GM15510 (cell line): ENCODE data around the gene NUP133.

Source experiments
- POLR2A ChIP-seq: IDR thresholded peaks from 3 replicates; pipeline ENCODE4 v1.6.1; 2011; ENCODE audit warnings: borderline replicate concordance; ENCODE audit not compliant: insufficient read length; ENCODE audit errors: extremely low read depth

The NUP133 gene

DNA sequence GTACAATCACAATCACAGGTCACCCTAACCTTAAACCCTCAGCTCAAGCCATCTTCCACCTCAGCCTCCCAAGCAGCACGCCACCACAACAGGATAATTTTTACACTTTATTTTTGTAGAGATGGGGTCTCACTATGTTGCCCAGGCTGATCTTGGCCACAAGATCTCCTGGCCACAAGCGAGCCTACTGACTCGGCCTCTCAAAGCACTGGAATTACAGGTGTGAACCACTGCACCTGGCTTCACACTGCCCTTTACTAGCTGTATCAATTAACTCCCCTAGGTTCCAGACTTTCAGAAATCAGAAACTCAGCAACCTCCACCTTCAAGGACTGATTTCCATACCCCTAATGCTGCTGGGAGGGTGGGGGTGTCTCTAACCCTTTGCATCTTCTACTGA lies 37.0 kb downstream of the NUP133 start:
- no peak for TF ChIP-seq POLR2A

GRCh38 chr1:229470406-229471043 lies 37.6 kb downstream of the NUP133 start:
- TF ChIP-seq POLR2A: no peak

- no peak for TF ChIP-seq POLR2A
Observed at GRCh38 chr1:229466887-229467286, 41.3 kb downstream of the NUP133 start.

- no peak for TF ChIP-seq POLR2A
Observed at GRCh38 chr1:229464672-229465071, 43.5 kb downstream of the NUP133 start.

DNA sequence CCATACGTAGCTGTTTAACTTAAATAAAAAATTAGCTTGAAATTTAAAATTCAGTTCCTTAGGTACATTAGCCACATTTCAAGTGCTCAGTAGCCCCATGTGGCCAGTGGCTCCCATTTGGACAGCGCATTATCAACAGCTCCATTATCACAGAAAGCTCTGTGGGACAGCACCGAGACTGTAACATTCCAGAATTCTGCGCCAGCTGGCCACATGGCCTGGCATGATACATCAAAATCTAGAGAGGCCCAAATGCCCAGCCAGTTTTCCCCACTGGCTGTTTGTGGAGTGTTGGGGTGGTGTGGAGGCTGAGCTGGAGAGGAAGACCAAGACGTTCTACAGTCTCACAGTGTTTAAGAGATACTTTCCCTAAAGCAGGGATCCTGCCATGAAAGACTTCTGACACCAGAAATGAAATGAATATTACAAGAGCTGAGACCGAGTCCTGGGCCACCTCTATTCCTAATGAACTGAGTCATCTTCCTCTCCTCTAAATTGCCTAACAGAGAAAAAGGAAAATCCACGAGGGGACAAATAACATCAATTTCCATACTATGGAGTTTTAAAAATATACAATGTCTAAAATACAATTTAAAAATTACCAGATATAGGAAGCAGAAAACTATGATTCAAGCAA lies 47.0 kb downstream of the NUP133 start:
- no peak for TF ChIP-seq POLR2A

DNA sequence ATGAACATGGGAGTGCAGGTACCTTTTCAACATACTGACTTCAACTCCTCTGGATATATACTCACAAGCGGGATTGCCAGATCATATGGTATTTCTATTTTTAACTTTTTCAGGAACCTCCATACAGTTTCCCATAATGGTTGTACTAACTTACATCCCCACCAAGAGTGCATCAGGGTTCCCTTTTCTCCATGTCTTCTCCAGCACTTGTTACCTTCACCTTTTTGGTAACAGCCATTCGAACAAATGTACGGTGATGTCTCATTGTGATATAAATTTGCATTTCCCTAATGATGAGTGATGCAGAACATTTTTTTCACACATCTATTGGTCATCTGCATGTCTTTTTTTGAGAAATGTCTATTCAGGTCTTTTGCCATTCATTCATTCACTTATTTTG lies 48.3 kb downstream of the NUP133 start:
- no peak for TF ChIP-seq POLR2A

GRCh38 chr1:229457436-229457835 lies 50.7 kb downstream of the NUP133 start:
- TF ChIP-seq POLR2A: no peak

DNA sequence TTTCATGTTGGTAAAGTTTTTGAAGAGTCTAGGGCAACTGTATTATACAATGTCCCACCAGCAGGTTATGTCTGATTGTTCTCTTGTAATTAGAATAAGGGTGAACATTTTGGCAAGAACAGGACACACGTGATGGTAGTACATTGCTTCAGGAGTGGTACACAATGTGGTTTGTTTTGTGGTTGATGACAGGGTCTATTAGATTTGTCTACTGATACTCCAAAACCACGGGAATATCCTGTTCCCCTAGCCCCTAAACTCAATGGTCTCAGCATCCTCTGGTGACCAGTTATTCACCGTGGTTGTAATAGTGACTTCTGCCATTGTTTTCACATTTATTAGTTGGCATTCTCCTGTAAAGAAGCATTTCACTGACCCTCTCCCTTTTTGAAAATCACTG lies 52.1 kb downstream of the NUP133 start:
- TF ChIP-seq POLR2A: no peak

GRCh38 chr1:229454056-229454455 lies 54.1 kb downstream of the NUP133 start:
- no peak for TF ChIP-seq POLR2A

DNA sequence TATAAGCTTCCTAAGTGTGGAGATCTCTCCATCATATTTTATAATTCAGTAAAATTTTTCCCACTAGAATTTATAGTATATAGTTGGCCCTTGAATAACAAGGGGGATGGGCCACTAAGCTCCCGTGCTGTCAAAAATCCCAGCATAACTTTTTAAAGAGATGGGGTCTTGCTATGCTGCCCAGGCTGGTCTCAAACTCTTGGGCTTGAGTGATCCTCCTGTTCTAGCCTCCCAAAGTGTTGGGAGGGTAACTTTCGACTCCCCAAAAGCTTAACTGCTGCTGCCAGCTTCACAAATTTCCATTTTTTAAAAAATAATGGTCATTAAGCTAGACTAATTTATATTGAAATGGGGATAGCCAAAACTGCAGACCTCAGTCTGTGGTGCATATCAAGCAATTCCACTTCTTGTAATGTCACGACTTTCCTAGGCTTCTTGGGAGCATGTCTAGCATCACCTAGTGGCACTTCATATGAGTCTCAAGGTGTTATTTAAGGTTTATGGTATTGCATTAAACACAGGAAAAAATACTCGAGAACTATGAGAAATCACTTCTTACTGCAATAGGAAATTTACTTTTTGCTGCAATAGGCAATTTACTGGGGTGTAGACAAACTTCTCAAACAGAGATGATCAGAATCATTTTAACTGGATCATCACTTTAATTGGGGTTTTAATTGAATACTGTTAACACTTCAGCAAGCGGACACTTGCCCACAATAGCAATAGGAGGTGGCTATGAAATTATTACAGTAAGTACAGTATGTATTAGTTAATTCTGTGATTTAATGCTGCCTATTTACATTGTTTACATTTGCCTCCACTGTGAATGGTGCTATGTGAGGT lies 55.0 kb downstream of the NUP133 start:
- no peak for TF ChIP-seq POLR2A

GRCh38 chr1:229448845-229449244 lies 59.3 kb downstream of the NUP133 start:
- no peak for TF ChIP-seq POLR2A

GRCh38 chr1:229448354-229448753 lies 59.8 kb downstream of the NUP133 start:
- no peak for TF ChIP-seq POLR2A

DNA sequence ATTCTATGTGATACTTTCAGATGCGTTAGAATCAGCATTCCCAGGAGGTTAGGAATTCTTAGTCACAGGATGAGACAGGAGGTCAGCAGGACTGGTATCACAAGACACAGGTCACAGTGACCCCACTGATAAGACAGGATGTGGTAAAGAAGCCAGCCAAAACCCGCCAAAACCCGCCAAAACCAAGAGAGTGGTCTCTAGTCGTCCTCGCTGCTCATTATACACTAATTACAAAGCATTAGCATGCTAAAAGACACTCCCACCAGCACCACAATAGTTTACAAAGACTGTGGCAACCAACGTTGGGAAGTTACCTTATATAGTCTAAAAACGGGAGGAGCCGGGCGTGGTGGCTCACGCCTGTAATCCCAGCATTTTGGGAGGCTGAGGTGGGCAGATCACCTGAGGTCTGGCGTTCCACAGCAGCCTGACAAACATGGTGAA lies 60.3 kb downstream of the NUP133 start:
- no peak for TF ChIP-seq POLR2A

- no peak for TF ChIP-seq POLR2A
Observed at GRCh38 chr1:229445828-229446227, 62.3 kb downstream of the NUP133 start.

DNA sequence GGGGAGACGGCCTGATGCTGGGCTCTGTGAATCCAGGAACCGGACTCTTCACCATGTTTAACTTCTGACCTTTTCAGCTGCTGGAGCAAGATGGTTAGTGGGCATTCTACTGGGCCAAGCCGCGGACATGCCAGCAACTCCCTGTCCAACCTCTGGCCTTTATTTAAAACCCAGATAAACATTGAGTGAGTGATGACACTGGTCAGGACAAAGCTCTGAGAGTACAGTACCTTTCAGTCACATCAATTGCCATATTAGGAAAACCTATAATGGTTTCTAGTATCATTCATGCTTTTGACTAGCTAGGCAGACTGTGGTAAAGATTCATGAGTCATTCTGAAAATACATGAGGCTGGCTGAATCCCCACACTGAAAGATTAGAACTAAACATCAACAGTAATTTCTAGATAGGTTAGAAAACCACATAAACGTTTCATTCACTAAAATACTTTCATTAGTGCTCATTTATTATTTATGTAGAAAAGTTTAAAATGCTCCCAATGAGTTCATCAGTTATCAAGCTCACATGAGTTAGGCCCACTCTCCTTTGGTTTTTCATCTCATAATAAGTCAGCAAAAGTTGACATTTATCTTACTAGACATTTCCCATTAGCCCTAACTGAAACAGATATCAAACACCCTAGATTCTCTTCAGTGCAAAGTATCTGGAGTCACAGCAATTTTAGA lies 67.1 kb downstream of the NUP133 start:
- TF ChIP-seq POLR2A: no peak
